Kidney epithelial cell (primary cell): Measurements from ENCODE around the gene APOC1. TPM values are rescaled to one million over a fixed set of nuclear protein-coding genes. Genes with fewer than 3 reads are reported as not detected.

Experiments
- DNase-seq: peaks from one replicate; pipeline ENCODE4 v3.0.0-alpha.2; 2010; ENCODE audit warnings: low read depth
- H3K27me3 ChIP-seq: 2 replicates; pipeline ENCODE4 v1.6.0; 2011; ENCODE audit warnings: low read length; ENCODE audit not compliant: control insufficient read depth, insufficient read depth
- H3K36me3 ChIP-seq: 2 replicates; pipeline ENCODE4 v1.5.1; 2011; ENCODE audit warnings: low read length; ENCODE audit not compliant: control insufficient read depth, insufficient read depth
- H3K4me3 ChIP-seq: 2 replicates; pipeline ENCODE4 v1.5.1; 2011; ENCODE audit warnings: low read depth, mild to moderate bottlenecking, control low read depth, low read length
- total RNA-seq: library from RNA; depleted of rRNA; stranded (reverse); fragments of >200 nt; gene quantifications from 2 replicates; pipeline ENCODE4 v1.2.3, GENCODE V29; 2015
- TF ChIP-seq, protein P1 (sequence below): IDR thresholded peaks from 2 replicates; pipeline ENCODE4 v1.5.1; 2011; ENCODE audit warnings: mild to moderate bottlenecking, moderate library complexity, low read length, control low read depth, inconsistent platforms; ENCODE audit not compliant: insufficient read depth, poor library complexity, severe bottlenecking

APOC1 gene
- total RNA-seq, 1 donor from 2014 or later = 3.5 TPM

DNA sequence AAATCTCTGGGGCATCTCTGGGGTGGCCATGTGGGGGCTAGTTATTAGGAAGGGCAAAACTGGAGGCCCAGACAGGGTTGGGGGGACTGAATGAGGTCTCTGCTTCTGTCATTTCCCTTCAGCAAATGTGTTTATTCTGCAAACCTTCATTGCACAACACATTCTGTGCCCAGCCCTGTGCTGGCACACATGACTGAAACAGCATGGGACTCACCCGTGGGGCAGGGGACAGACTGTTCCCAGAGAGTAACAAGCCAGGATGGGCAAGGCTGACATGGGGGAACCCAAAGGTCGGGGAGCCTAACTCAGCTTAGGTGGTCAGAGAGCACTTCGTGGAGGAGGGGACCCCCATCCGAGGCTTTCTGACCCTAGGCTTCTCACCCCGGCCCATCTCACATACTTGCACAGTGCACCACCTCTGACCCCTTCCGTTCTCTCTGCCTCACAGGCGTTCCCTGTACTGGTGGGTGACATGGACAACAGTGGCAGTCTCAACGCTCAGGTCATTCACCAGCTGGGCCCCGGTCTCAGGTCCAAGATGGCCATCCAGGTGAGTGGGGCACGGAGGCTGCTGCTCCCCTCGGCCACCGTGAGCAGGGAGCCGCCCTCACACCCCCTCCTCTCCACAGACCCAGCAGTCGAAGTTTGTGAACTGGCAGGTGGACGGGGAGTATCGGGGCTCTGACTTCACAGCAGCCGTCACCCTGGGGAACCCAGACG is 20.9 kb upstream of the APOC1 start:
- TF ChIP-seq, protein P1, sequence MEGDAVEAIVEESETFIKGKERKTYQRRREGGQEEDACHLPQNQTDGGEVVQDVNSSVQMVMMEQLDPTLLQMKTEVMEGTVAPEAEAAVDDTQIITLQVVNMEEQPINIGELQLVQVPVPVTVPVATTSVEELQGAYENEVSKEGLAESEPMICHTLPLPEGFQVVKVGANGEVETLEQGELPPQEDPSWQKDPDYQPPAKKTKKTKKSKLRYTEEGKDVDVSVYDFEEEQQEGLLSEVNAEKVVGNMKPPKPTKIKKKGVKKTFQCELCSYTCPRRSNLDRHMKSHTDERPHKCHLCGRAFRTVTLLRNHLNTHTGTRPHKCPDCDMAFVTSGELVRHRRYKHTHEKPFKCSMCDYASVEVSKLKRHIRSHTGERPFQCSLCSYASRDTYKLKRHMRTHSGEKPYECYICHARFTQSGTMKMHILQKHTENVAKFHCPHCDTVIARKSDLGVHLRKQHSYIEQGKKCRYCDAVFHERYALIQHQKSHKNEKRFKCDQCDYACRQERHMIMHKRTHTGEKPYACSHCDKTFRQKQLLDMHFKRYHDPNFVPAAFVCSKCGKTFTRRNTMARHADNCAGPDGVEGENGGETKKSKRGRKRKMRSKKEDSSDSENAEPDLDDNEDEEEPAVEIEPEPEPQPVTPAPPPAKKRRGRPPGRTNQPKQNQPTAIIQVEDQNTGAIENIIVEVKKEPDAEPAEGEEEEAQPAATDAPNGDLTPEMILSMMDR = no peak
- Histone ChIP-seq H3K27me3 (no peaks in the 10 kb centered on the region), H3K4me3 (no peak overlapping the region), H3K36me3 (peaks cover 8% of the 10 kb centered on the region)
- DNase-seq = no peak

DNA sequence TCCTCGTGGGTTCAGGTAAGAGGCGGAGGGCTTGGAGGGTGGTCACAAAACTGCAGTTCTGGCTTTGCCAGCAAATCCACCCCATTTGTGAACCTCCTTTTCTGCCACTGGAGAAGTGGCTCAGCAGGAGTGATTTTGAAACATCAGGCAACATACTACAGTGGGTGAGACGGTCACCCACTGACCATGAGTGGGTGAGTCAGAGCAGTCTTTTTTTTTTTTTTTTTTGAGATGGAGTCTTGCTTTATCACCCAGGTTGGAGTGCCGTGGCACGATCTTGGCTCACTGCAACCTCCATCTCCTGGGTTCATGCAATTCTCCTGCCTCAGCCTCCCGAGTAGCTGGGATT is 20.4 kb upstream of the APOC1 start:
- peaks cover 8% of the 10 kb centered on the region for H3K36me3 ChIP-seq
- no peak for DNase-seq
- no peak overlapping the region for H3K4me3 ChIP-seq
- H3K27me3 ChIP-seq = no peaks in the 10 kb centered on the region
- TF ChIP-seq, protein P1 = no peak

DNA sequence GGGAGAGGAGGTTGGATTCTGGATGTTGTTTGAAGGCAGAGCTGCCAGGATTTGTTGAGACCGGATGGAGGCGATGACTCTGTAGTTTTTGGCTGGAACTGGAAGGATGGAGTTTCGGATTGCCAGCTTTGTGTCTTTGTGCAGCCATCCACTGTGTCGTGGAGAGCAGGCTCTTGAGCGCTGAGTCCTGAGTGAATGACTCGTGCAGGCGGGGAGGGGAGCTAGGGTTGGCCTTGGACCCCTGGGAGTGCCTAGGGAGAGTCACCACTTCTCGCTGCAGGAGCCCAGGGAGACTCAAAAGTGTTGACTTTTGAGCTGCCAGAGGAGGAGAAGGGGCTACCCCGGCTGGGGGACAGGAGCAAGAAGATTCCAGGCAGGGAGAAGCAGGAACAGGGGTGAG is 19.5 kb upstream of the APOC1 start:
- Histone ChIP-seq H3K27me3 (no peaks in the 10 kb centered on the region), H3K4me3 (no peak overlapping the region), H3K36me3 (peaks cover 8% of the 10 kb centered on the region)
- no peak for DNase-seq
- TF ChIP-seq, protein P1 = no peak

DNA sequence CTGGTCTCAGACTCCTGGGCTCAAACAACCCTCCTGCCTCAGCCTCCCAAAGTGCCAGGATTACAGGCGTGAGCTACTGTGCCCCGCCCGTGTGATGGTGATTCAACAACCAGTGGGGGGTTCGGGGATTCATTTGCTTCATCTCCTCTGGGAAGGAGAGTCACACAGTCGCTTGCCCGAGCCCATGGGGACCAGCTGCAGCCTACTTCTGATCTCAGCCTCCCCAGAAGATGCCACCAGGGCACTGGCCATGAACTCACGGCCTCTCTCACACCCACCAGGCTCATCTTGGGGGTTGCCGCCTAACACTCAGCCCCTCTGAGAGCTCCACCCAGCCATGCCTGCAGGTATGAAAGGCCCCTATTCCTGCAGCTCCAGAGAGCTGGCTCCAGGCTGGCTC is 16.6 kb upstream of the APOC1 start:
- no peak overlapping the region for H3K4me3 ChIP-seq
- H3K27me3 ChIP-seq = no peaks in the 10 kb centered on the region
- DNase-seq = no peak
- TF ChIP-seq, protein P1 = no peak
- peaks cover 9% of the 10 kb centered on the region for H3K36me3 ChIP-seq

DNA sequence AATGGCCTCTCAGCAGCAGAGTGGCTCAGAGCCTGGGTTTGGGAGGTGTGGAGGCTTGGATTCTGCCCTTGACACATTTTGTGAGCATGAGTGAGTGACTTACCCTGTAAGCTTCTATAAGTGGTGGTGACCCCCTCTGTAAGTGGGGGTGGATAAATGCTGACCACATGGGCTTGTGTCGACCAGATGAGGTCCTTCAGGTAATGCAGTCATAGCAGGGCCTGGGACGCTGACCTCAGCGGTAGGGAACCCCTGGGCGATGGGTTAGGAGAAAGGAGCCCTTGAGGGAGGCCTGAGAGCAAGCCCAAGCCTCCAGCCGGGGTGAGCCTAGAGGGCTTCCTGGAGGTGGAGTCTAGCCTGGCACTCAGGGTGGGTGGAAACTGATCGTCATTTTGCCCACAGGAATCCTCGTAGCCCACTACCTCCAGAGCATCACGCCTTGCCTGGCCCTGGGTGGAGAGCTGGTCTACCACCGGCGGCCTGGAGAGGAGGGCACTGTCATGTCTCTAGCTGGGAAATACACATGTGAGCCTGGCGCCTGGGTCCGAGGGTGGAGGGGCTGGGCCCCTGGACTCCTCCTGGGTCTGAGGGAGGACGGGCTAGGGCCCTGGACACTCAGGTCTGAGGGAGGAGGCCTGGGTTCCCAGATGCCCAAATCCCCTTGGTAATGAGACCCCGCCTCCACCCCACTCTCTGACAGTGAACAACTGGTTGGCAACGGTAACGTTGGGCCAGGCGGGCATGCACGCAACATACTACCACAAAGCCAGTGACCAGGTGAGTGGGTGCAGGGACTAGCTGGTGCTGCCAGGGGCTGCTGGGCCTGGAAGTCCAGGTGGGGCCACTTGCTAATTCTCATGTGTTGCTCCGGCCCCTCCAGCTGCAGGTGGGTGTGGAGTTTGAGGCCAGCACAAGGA is 13.8 kb upstream of the APOC1 start:
- TF ChIP-seq, protein P1 = no peak
- Histone ChIP-seq H3K36me3 (peaks cover 6% of the 10 kb centered on the region), H3K4me3 (no peak overlapping the region), H3K27me3 (peaks cover 9% of the 10 kb centered on the region)
- DNase-seq = no peak
